LoVo (cell line): ENCODE measurements around the gene UBA3.

ENCODE experiments used
- DNase-seq: peaks from one replicate; pipeline ENCODE4 v3.0.0-alpha.2; 2016; ENCODE audit warnings: low spot score

UBA3 gene

DNA sequence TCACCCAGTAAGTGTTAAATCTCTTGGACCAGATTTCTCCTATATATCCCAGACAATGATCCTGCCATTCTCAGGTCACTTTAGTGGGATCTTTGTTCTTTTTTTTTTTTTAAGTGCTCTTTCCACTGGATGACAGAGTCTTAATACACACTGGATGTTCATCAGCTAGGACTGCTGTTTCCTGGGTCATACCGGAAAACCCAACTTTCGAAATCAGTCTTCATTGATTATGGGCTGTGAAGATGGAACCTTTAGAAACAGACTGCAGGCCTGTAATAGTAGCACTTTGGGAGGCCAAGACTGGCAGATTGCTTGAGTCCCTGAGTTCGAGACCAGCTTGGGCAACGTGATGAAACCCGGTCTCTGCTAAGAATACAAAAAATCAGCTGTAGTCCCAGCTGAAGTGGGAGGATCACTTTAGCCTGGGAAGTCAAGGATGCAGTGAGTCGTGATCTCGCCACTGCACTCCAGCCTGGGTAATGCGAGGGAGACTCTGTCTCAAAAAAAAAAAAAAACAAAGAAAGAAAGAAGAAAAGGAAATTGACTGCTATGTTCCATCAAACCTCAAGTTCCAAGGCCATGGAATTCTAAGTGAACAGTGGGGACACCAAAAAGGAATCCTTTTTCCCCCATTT, 69.0 kb downstream of the UBA3 start:
- DNase-seq, result no peak

DNA sequence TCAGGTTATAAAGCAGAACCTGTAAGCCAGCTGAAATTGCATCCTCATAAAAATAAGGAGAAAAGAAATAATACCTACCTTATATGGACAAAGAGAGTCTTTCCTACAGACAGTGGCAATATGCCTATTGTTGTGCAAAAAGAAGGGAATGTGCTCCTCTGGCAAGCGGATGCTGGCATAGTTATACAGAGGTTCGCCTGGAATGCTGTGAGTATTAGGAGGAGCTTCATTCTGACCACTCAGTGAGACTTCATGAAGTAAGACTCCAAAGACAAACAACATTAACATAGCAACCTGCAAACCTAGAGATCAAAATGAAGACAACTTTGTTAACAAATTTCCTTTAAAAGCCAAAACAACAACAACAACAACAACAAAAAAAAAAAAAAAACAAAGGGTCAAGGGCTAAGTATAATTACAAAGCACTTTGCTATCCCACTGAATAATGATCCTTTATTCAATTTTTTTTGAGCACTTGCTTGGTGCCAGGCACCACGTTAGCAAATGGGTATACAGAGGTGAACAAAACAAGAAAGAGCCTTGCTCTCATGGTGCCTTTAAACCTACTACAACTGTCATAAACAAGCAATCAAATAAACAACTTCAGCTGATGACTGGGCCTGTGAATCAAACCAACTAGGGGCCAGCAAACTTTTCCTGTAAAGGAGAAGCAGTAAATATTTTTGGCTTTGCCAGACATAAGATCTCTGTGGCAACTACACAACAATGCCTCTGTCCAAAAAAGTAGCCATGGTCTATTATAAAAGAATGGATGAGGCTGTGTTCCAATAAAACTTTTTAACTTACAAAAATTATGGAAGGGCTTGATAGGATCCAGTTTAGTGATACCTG, 70.4 kb downstream of the UBA3 start:
- DNase-seq, result no peak

DNA sequence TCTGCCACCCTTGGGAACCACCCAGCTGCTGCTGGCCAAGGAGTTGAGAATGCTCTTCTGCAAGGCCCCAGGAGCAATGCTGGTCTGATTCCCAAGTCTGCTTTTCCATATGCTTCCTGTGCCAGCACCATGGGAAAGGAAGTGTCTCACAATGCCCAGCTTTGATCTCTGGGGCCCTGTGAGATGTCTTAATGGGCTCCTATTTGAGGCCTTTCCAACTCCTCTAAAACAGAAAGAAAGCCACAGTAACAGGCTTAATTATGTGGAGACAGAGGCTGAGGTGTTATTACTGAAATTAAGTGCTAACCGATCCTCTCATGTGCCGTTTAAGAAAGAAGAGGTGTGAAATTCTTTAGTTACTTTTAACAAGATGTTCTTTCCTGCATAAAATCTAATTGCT, 71.2 kb downstream of the UBA3 start:
- no peak for DNase-seq

DNA sequence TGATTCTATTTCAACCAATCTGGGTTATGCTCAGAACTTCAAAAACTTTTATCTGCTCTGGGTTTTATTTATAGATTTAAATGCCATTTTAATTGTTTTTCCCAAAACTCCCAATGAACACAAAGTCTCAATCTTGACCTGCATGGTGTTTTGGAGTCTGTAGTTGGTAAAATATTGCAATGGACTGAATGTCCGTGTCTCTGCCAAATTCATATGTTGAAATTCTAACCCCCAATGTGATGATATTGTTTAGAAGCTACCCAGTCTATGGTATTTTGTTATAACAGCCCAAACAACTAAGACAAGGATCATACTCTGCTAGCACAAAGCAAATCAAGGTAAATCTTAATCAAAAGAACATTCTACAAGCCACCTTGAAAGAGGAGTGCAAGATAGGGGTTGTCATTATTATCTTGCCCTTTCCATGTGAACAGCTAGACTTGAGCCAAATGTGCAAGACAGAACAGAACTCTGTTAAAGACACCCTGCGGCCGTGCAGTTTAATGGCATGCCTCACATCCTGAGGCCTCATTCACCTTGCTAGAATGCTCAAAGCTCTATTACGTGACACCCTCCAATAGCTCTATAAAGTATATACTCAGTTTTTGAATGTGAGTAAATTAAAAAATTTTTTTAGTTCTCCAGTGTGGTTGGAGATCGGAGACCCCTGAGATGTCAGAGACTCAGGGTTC, 74.2 kb downstream of the UBA3 start:
- DNase-seq, result no peak

DNA sequence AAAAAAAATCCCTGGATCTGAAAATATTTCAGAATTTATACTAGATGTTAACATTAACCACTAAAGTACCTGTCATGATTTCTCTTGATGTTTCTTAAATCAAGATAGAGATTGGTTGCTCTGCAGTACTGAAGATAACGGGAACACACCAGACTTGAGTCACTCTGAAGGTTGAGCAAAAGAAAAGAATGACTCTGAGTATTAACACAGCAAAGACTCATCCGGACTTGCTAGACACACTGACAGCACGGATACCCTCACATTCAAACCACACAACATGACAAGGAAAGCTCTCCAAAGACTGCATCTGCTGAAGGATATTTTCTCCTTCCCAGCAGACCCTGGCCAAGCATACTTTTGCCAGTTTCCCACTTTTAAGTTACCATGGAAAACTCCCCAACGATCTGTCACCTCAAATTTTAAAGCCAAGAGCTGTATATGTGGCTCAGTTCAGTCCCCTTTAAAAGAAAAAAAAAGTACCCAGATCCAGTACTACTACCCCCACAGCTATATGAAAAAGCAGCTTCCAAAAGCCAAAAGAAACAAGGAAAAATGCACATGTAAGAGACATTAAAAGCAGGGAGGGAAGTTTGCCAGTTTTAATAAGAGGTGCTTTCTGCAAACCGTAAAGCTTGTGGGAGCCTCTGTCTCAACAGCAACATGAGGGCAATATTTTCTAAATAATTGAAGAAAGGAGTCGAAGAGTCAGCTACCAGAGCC, 74.9 kb downstream of the UBA3 start:
- DNase-seq, result no peak
